IPS-18c (cell line): ENCODE data around the gene LAMTOR4.
A peak's percentile ranks its signal among the peaks of the same experiment; 100 is the strongest.

Source experiments
- H3K4me3 ChIP-seq: 2 replicates; pipeline ENCODE4 v1.7.0; 2013; ENCODE audit warnings: low read depth, mild to moderate bottlenecking, low read length, moderate library complexity; ENCODE audit not compliant: insufficient read depth
- H3K9me3 ChIP-seq: one replicate; pipeline ENCODE4 v1.6.1; 2013; ENCODE audit warnings: mild to moderate bottlenecking, low read length, moderate library complexity; ENCODE audit not compliant: control insufficient read depth, insufficient read depth

LAMTOR4 gene

GRCh38 chr7:100148559-100149328 lies at the start of gene LAMTOR4:
TSS of gene LAMTOR4 (plus strand) at chr7:100148918. CDS start at chr7:100148973, 55 bp downstream.
- H3K4me3 ChIP-seq, result peak within 1 kb of the TSS; percentile 95
- H3K9me3 ChIP-seq, result peaks cover 2% of the 10 kb centered on the region

GRCh38 chr7:100099452-100099851 lies 49.3 kb upstream of the LAMTOR4 start:
- peak overlapping the region; percentile 66 for H3K4me3 ChIP-seq
- H3K9me3 ChIP-seq, result peaks cover 2% of the 10 kb centered on the region

GRCh38 chr7:100100420-100101015 lies 48.2 kb upstream of the LAMTOR4 start:
- peak overlapping the region; percentile 66 for H3K4me3 ChIP-seq
- H3K9me3 ChIP-seq, result no peaks in the 10 kb centered on the region

- no peaks in the 10 kb centered on the region for H3K9me3 ChIP-seq
- H3K4me3 ChIP-seq, result peak within 1 kb of the TSS; percentile 66
Measured at GRCh38 chr7:100101016-100101862, 47.5 kb upstream of the LAMTOR4 start, which contains the start of the genes AP4M1 and MCM7. TSS of gene AP4M1 (plus strand) at chr7:100101643. CDS start at chr7:100101715, 72 bp downstream. TSS of gene MCM7 (minus strand) at chr7:100101397. CDS start at chr7:100101294, 103 bp downstream.

GRCh38 chr7:100102950-100103840 lies 45.5 kb upstream of the LAMTOR4 start:
- H3K4me3 ChIP-seq, result no peak overlapping the region
- H3K9me3 ChIP-seq, result no peaks in the 10 kb centered on the region

- H3K4me3 ChIP-seq, result no peak overlapping the region
- no peaks in the 10 kb centered on the region for H3K9me3 ChIP-seq
Measured at GRCh38 chr7:100105534-100105933, 43.2 kb upstream of the LAMTOR4 start.

- Histone ChIP-seq H3K9me3 (no peaks in the 10 kb centered on the region), H3K4me3 (no peak overlapping the region)
Measured at GRCh38 chr7:100106633-100107032, 42.1 kb upstream of the LAMTOR4 start.

- no peaks in the 10 kb centered on the region for H3K9me3 ChIP-seq
- no peak overlapping the region for H3K4me3 ChIP-seq
Measured at GRCh38 chr7:100107125-100107737, 41.5 kb upstream of the LAMTOR4 start.

- no peaks in the 10 kb centered on the region for H3K9me3 ChIP-seq
Measured at GRCh38 chr7:100107890-100108289, 40.8 kb upstream of the LAMTOR4 start.

GRCh38 chr7:100109521-100110163 lies 39.1 kb upstream of the LAMTOR4 start:
- H3K9me3 ChIP-seq, result no peaks in the 10 kb centered on the region
- H3K4me3 ChIP-seq, result no peak overlapping the region

More at GRCh38 chr7:100107890-100108289, 40.8 kb upstream of the LAMTOR4 start:
- no peak overlapping the region for H3K4me3 ChIP-seq

GRCh38 chr7:100111156-100111555 lies 37.6 kb upstream of the LAMTOR4 start:
- no peak overlapping the region for H3K4me3 ChIP-seq
- H3K9me3 ChIP-seq, result no peaks in the 10 kb centered on the region

GRCh38 chr7:100111914-100112313 lies 36.8 kb upstream of the LAMTOR4 start:
- H3K4me3 ChIP-seq, result no peak overlapping the region
- H3K9me3 ChIP-seq, result no peaks in the 10 kb centered on the region

- Histone ChIP-seq H3K9me3 (no peaks in the 10 kb centered on the region), H3K4me3 (no peak overlapping the region)
Measured at GRCh38 chr7:100115026-100115425, 33.7 kb upstream of the LAMTOR4 start.

GRCh38 chr7:100118388-100119071 lies 30.2 kb upstream of the LAMTOR4 start:
- H3K4me3 ChIP-seq, result peak overlapping the region; percentile 77
- H3K9me3 ChIP-seq, result no peaks in the 10 kb centered on the region
